ENCODE results near the gene PPP1R12B. TPM values are rescaled to one million over a fixed set of nuclear protein-coding genes. Genes with fewer than 3 reads are reported as not detected.
"Not testable (repeated sequence)": the region's sequence is repeated elsewhere in the genome, so short reads cannot be mapped to it uniquely, and the experiment has no call there.

Gene PPP1R12B
- total RNA-seq, 1 donor from 2014 or later = 18.2 TPM

GRCh38 chr1:202433155-202434043 is 84.9 kb downstream of the PPP1R12B start:
- Mint-ChIP-seq H3K4me3 (ENCODE audit: unreplicated experiment) (no peak overlapping the region), H3K9me3 (ENCODE audit: low read depth) (no peaks in the 10 kb centered on the region)
- TF ChIP-seq, protein P1, sequence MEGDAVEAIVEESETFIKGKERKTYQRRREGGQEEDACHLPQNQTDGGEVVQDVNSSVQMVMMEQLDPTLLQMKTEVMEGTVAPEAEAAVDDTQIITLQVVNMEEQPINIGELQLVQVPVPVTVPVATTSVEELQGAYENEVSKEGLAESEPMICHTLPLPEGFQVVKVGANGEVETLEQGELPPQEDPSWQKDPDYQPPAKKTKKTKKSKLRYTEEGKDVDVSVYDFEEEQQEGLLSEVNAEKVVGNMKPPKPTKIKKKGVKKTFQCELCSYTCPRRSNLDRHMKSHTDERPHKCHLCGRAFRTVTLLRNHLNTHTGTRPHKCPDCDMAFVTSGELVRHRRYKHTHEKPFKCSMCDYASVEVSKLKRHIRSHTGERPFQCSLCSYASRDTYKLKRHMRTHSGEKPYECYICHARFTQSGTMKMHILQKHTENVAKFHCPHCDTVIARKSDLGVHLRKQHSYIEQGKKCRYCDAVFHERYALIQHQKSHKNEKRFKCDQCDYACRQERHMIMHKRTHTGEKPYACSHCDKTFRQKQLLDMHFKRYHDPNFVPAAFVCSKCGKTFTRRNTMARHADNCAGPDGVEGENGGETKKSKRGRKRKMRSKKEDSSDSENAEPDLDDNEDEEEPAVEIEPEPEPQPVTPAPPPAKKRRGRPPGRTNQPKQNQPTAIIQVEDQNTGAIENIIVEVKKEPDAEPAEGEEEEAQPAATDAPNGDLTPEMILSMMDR (IDR thresholded peaks at IDR 0.05) = no peak

DNA sequence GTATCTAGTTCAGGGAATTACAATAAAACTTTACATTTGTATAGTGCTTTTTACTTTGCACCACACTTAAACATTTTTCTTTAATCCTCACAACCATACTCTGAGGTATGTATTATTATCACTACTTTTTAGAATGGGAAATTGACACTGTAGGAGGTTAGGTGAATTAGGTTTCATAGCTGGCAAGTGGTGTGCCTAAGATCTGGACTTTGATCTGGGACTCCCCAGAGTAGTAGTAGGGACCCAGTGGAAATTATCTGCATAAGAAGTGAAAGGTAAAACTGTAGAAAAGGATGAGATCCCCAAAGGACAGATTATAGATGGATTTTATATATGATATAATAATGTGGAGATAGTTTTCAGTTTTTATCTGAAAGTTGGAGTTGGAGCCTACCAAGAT is 85.6 kb downstream of the PPP1R12B start:
- no peaks in the 10 kb centered on the region for H3K9me3 Mint-ChIP-seq (ENCODE audit: low read depth)
- no peaks in the 10 kb centered on the region for H3K27me3 Mint-ChIP-seq (ENCODE audit: low read depth)
- peaks cover 18% of the 10 kb centered on the region for H3K4me1 Mint-ChIP-seq (ENCODE audit: low read depth)
- no peak for DNase-seq (ENCODE audit: low spot score)
- TF ChIP-seq, protein P1 (IDR thresholded peaks at IDR 0.05) = no peak
- H3K36me3 Mint-ChIP-seq (ENCODE audit: low read depth) = peaks cover 16% of the 10 kb centered on the region
- H3K4me3 Mint-ChIP-seq (ENCODE audit: unreplicated experiment) = no peak overlapping the region
- no peak overlapping the region for H3K27ac Mint-ChIP-seq (ENCODE audit: unreplicated experiment)

More at GRCh38 chr1:202433155-202434043, 84.9 kb downstream of the PPP1R12B start:
- Mint-ChIP-seq H3K36me3 (ENCODE audit: low read depth) (peaks cover 14% of the 10 kb centered on the region), H3K4me1 (ENCODE audit: low read depth) (peaks cover 25% of the 10 kb centered on the region), H3K27ac (ENCODE audit: unreplicated experiment) (no peak overlapping the region), H3K27me3 (ENCODE audit: low read depth) (no peaks in the 10 kb centered on the region)
- DNase-seq (ENCODE audit: low spot score) = no peak

- no peak overlapping the region for H3K27ac Mint-ChIP-seq (ENCODE audit: unreplicated experiment)
- TF ChIP-seq, protein P1 (IDR thresholded peaks at IDR 0.05) = no peak
- DNase-seq (ENCODE audit: low spot score) = peak; percentile 82
- H3K4me3 Mint-ChIP-seq (ENCODE audit: unreplicated experiment) = no peak overlapping the region
- H3K9me3 Mint-ChIP-seq (ENCODE audit: low read depth) = no peaks in the 10 kb centered on the region
- no peaks in the 10 kb centered on the region for H3K27me3 Mint-ChIP-seq (ENCODE audit: low read depth)
- no peaks in the 10 kb centered on the region for H3K4me1 Mint-ChIP-seq (ENCODE audit: low read depth)
- peaks cover 24% of the 10 kb centered on the region for H3K36me3 Mint-ChIP-seq (ENCODE audit: low read depth)
Observed at GRCh38 chr1:202438393-202439174, 90.1 kb downstream of the PPP1R12B start.

GRCh38 chr1:202439308-202439707 is 90.8 kb downstream of the PPP1R12B start:
- Mint-ChIP-seq H3K27ac (ENCODE audit: unreplicated experiment) (no peak overlapping the region), H3K9me3 (ENCODE audit: low read depth) (no peaks in the 10 kb centered on the region), H3K4me1 (ENCODE audit: low read depth) (no peaks in the 10 kb centered on the region), H3K36me3 (ENCODE audit: low read depth) (peaks cover 24% of the 10 kb centered on the region), H3K27me3 (ENCODE audit: low read depth) (no peaks in the 10 kb centered on the region), H3K4me3 (ENCODE audit: unreplicated experiment) (no peak overlapping the region)
- no peak for DNase-seq (ENCODE audit: low spot score)
- TF ChIP-seq, protein P1 (IDR thresholded peaks at IDR 0.05) = no peak

DNA sequence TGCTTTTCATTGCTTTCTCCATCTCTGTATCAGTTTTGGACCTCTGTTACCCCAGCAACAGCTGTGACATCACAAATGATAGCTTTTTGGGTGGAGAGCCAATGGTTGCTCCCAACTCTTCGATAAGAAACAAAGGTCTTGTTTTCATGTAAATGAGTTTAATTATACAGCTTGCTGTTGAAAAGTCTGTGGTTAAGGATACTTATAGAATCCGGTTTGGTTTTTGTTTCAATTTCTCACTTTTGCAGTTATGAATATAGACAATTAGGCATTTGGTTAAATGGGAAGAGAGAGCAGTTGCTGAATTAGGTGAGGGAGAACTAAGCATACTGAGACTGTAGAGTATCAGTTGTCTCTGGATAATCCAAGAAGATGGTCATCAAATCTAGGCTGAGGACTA is 99.6 kb downstream of the PPP1R12B start:
- H3K4me1 Mint-ChIP-seq (ENCODE audit: low read depth); DNase-seq (ENCODE audit: low spot score); H3K9me3 Mint-ChIP-seq (ENCODE audit: low read depth); H3K27me3 Mint-ChIP-seq (ENCODE audit: low read depth); H3K4me3 Mint-ChIP-seq (ENCODE audit: unreplicated experiment); H3K27ac Mint-ChIP-seq (ENCODE audit: unreplicated experiment): not testable (repeated sequence)
- peaks cover 21% of the 10 kb centered on the region for H3K36me3 Mint-ChIP-seq (ENCODE audit: low read depth)

- not testable (repeated sequence) for H3K27ac Mint-ChIP-seq (ENCODE audit: unreplicated experiment); DNase-seq (ENCODE audit: low spot score); H3K4me3 Mint-ChIP-seq (ENCODE audit: unreplicated experiment); H3K9me3 Mint-ChIP-seq (ENCODE audit: low read depth); H3K27me3 Mint-ChIP-seq (ENCODE audit: low read depth)
- Mint-ChIP-seq H3K4me1 (ENCODE audit: low read depth) (peaks cover 20% of the 10 kb centered on the region), H3K36me3 (ENCODE audit: low read depth) (peaks cover 11% of the 10 kb centered on the region)
Observed at GRCh38 chr1:202451641-202452040, 103.1 kb downstream of the PPP1R12B start.

Measured in chondrocyte (in vitro differentiated cells).